ENCODE results near the gene KIR3DL2.
"Not testable (repeated sequence)": the region's sequence is repeated elsewhere in the genome, so short reads cannot be mapped to it uniquely, and the experiment has no call there.

Gene KIR3DL2

DNA sequence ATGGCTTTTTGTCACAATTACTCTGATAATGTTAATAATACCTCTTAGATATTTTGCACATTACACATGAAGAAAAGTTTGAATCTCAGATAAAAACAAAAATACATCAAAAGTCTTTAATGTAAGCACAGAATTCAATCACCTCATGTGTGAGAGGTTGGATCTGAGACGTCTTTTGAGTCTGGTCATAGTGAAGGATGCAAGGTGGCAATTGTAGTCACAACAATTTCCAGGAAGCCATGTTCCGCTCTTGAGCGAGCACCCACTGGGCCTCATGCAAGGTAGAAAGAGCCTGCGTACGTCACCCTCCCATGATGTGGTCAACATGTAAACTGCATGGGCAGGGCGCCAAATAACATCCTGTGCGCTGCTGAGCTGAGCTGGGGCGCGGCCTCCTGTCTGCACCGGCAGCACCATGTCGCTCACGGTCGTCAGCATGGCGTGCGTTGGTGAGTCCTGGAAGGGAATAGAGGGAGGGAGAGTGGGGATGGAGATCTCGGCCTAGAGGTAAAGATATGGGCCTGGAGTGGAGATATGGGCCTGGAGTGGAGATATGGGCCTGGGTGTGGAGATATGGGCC lies at the start of gene KIR3DL2:
Gene KIR3DL2 (plus strand): TSS at position 383 of the 580 bp plus-strand sequence. CDS start 33 bp downstream, at position 416.
- DNase-seq (ENCODE audit: low spot score): not testable (repeated sequence)

- no peak for DNase-seq (ENCODE audit: low spot score)
Measured at GRCh38 chr19:54803410-54803809, 46.8 kb upstream of the KIR3DL2 start, which contains the start of gene KIR2DL4. Gene KIR2DL4, plus strand, starts transcription at chr19:54803610. Its CDS starts 42 bp downstream, at chr19:54803652.

GRCh38 chr19:54804101-54804500 lies 46.1 kb upstream of the KIR3DL2 start:
- no peak for DNase-seq (ENCODE audit: low spot score)

DNA sequence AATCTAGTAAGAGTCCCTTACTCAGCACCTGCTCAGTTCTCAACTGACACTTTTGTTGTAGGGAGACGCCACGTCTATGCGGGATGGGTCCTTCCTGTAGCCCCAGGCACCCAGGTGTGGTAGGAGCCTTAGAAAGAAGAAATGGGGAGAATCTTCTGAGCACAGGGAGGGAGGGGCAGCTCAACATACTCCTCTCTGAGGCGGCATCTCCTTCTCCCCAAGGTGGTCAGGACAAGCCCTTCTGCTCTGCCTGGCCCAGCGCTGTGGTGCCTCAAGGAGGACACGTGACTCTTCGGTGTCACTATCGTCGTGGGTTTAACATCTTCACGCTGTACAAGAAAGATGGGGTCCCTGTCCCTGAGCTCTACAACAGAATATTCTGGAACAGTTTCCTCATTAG lies 45.7 kb upstream of the KIR3DL2 start:
- DNase-seq (ENCODE audit: low spot score): no peak

GRCh38 chr19:54805665-54806515 lies 44.4 kb upstream of the KIR3DL2 start:
- no peak for DNase-seq (ENCODE audit: low spot score)

- no peak for DNase-seq (ENCODE audit: low spot score)
Measured at GRCh38 chr19:54806516-54806838, 43.8 kb upstream of the KIR3DL2 start.

DNA sequence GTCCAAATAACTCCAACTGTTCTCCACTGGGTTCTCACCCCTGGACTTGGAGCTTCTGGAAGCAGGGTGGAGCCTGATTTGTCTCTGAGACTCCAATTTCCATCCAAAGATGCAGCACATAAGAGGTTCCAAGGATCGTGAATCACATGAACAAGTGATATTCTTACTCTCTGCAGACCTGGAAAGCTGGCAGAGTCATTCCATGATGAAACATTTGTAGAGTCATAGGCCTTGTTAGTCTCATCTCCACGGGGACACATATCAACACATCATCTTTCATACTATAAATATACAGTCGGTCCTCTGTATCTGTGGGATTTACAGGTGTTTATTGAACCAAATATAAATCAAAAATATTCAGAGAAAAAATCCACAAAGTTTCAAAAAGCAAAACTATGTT lies 35.7 kb upstream of the KIR3DL2 start:
- not testable (repeated sequence) for DNase-seq (ENCODE audit: low spot score)

DNA sequence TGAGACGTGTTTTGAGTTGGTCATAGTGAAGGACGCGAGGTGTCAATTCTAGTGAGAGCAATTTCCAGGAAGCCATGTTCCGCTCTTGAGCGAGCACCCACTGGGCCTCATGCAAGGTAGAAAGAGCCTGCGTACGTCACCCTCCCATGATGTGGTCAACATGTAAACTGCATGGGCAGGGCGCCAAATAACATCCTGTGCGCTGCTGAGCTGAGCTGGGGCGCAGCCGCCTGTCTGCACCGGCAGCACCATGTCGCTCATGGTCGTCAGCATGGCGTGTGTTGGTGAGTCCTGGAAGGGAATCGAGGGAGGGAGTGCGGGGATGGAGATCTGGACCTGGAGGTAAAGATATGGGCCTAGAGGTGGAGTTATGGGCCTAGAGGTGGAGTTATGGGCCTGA lies 34.0 kb upstream of the KIR3DL2 start, which contains the start of gene KIR3DL1:
Gene KIR3DL1 (plus strand): TSS at position 218 of the 400 bp plus-strand sequence.
- DNase-seq (ENCODE audit: low spot score): not testable (repeated sequence)

GRCh38 chr19:54817670-54818536 lies 32.3 kb upstream of the KIR3DL2 start:
- no peak for DNase-seq (ENCODE audit: low spot score)

DNA sequence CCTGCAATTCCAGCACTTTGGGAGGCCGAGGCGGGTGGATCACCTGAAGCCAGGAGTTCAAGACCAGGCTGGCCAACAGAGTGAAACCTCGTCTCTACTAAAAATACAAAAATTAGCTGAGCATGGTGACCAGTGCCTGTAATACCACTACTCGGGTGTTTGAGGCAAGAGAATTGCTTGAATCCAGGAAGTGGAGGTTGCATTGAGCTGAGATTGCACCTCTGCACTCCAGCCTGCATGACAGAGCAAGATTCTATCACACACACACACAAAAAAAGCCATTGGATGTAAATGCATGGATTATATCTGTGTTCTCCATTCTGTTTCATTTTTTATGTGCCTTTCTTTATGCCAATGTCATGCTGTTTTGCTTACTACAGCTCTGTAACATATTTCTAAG lies 25.8 kb upstream of the KIR3DL2 start:
- not testable (repeated sequence) for DNase-seq (ENCODE audit: low spot score)

DNA sequence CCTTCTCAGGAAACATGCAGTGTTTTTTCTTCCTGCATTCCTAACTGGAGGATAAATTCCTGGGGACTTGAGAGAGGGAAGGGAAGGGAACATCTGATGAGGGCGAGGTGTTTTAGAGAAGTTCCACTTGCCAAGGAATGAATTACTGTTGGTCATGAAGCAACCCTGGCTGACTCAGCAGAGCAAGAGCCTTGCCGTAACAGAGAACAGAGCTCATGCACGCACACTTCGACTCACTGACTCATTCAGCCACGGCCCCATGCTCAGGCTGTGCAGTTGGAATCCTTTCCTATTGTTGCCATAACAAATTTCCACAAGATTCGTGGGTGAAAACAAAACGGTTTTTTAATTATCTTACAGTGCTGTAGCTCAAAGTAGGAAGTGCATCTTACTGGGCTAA lies 24.9 kb upstream of the KIR3DL2 start:
- not testable (repeated sequence) for DNase-seq (ENCODE audit: low spot score)

DNA sequence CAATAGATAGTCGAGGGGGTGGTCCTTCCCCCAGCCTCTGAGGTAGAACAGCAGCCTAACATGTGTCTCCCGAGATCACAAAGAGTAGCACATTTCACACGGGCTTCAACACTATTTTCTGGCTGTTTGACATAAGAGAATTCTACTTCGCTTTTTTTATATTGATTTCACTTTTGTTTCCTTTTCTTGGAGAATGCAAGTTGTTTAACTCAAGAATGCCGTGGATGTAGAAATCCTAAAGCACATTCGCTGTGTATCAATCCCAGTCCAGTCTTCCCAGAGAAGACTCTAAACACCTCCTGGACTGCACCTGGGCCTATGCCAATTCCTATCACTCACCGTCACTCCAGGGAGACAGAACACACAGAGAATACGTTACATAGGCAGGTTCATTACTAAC lies 22.2 kb upstream of the KIR3DL2 start:
- not testable (repeated sequence) for DNase-seq (ENCODE audit: low spot score)

- not testable (repeated sequence) for DNase-seq (ENCODE audit: low spot score)
Measured at GRCh38 chr19:54832496-54832895, 17.7 kb upstream of the KIR3DL2 start, which contains the start of gene KIR2DS4. Gene KIR2DS4, plus strand, starts transcription at chr19:54832676.

- DNase-seq (ENCODE audit: low spot score): not testable (repeated sequence)
Measured at GRCh38 chr19:54835126-54835525, 15.1 kb upstream of the KIR3DL2 start.

- DNase-seq (ENCODE audit: low spot score): not testable (repeated sequence)
Measured at GRCh38 chr19:54837522-54837921, 12.7 kb upstream of the KIR3DL2 start.

DNA sequence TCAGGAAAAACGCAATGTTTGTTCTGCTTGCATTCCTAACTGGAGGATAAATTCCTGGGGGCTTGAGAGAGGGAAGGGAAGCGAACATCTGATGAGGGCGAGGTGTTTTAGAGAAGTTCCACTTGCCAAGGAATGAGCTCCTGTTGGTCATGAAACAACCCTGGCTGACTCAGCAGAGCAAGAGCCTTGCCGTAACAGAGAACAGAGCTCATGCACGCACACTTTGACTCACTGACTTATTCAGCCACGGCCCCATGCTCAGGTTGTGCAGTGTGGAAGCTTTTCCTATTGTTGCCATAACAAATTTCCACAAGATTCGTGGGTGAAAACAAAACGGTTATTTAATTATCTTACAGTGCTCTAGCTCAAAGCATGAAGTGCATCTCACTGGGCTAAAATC lies 7.1 kb upstream of the KIR3DL2 start:
- not testable (repeated sequence) for DNase-seq (ENCODE audit: low spot score)

GRCh38 chr19:54850930-54851329 lies 687 bp downstream of the KIR3DL2 start:
- no peak for DNase-seq (ENCODE audit: low spot score)

GRCh38 chr19:54851353-54851752 lies 1.1 kb downstream of the KIR3DL2 start:
- no peak for DNase-seq (ENCODE audit: low spot score)

- not testable (repeated sequence) for DNase-seq (ENCODE audit: low spot score)
Measured at GRCh38 chr19:54855241-54855640, 5.0 kb downstream of the KIR3DL2 start.

GRCh38 chr19:54858476-54858875 lies 8.2 kb downstream of the KIR3DL2 start:
- not testable (repeated sequence) for DNase-seq (ENCODE audit: low spot score)

DNA sequence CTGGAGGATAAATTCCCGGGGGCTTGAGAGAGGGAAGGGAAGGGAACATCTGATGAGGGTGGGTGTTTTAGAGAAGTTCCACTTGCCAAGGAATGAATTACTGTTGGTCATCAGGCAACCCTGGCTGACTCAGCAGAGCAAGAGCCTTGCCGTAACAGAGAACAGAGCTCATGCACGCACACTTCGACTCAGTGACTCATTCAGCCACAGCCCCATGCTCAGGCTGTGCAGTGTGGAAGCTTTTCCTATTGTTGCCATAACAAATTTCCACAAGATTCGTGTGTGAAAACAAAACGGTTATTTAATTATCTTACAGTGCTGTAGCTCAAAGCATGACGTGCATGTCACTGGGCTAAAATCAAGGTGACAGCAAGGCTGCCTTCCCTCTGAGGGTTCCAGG lies 9.2 kb downstream of the KIR3DL2 start:
- DNase-seq (ENCODE audit: low spot score): not testable (repeated sequence)

GRCh38 chr19:54863459-54863858 lies 13.2 kb downstream of the KIR3DL2 start:
- not testable (repeated sequence) for DNase-seq (ENCODE audit: low spot score)

All from CD4-positive, alpha-beta T cell treated with Interleukin-2 at 100 ng/mL for 4 hours (primary cell).